HG03457 (cell line): ENCODE measurements around the gene SVOPL.

Experiments
- ATAC-seq: cut with Tn5 transposase; IDR thresholded peaks from one replicate; pipeline ENCODE4 v1.9.1; 2021; ENCODE audit warnings: moderate number of reproducible peaks; ENCODE audit not compliant: unreplicated experiment

Gene SVOPL

GRCh38 chr7:138565451-138566114, 135.6 kb downstream of the SVOPL start:
- no peak for ATAC-seq

- ATAC-seq, result no peak
These were observed 136.1 kb downstream of the SVOPL start for GRCh38 chr7:138565071-138565450.

- no peak for ATAC-seq
These were observed 136.8 kb downstream of the SVOPL start for GRCh38 chr7:138564365-138564764.

GRCh38 chr7:138563808-138564207, 137.4 kb downstream of the SVOPL start:
- ATAC-seq, result no peak

GRCh38 chr7:138559448-138559847, 141.7 kb downstream of the SVOPL start:
- no peak for ATAC-seq

- ATAC-seq, result no peak
These were observed 144.2 kb downstream of the SVOPL start for GRCh38 chr7:138556771-138557484.

- ATAC-seq, result no peak
These were observed 145.5 kb downstream of the SVOPL start for GRCh38 chr7:138555684-138556083.

- no peak for ATAC-seq
These were observed 146.5 kb downstream of the SVOPL start for GRCh38 chr7:138554674-138555073.

GRCh38 chr7:138553805-138554204, 147.4 kb downstream of the SVOPL start:
- ATAC-seq, result no peak

- ATAC-seq, result no peak
These were observed 150.1 kb downstream of the SVOPL start for GRCh38 chr7:138551102-138551501.

GRCh38 chr7:138550337-138550736, 150.8 kb downstream of the SVOPL start:
- ATAC-seq, result no peak

- ATAC-seq, result no peak
These were observed 152.1 kb downstream of the SVOPL start for GRCh38 chr7:138549082-138549481.

- ATAC-seq, result no peak
These were observed 154.3 kb downstream of the SVOPL start for GRCh38 chr7:138546829-138547228.

GRCh38 chr7:138546064-138546619, 155.0 kb downstream of the SVOPL start:
- ATAC-seq, result no peak

GRCh38 chr7:138545123-138545522, 156.0 kb downstream of the SVOPL start:
- no peak for ATAC-seq
